H9 (cell line): ENCODE measurements around the gene VPS39. TPM values are rescaled to one million over a fixed set of nuclear protein-coding genes. Genes with fewer than 3 reads are reported as not detected.

ENCODE experiments used
- DNase-seq: peaks from one replicate; pipeline ENCODE4 v3.0.0-alpha.2; 2017
- H2AFZ ChIP-seq: one replicate; pipeline ENCODE4 v1.6.1; 2013; ENCODE audit warnings: mild to moderate bottlenecking, low read length, control low read depth, moderate library complexity
- H2AK5ac ChIP-seq: 2 replicates; pipeline ENCODE4 v1.6.1; 2013; ENCODE audit warnings: low read length, control low read depth, mixed read lengths; ENCODE audit not compliant: insufficient read length
- H2BK120ac ChIP-seq: one replicate; pipeline ENCODE4 v1.6.1; 2013; ENCODE audit warnings: low read depth, mild to moderate bottlenecking, low read length, control low read depth, inconsistent platforms; ENCODE audit not compliant: poor library complexity, severe bottlenecking
- H2BK12ac ChIP-seq: 2 replicates; pipeline ENCODE4 v1.6.1; 2013; ENCODE audit warnings: low read length, control low read depth, mixed read lengths, low read depth; ENCODE audit not compliant: insufficient read length
- H2BK15ac ChIP-seq: 2 replicates; pipeline ENCODE4 v1.6.1; 2013; ENCODE audit warnings: low read depth, low read length, control low read depth
- H2BK20ac ChIP-seq: one replicate; pipeline ENCODE4 v1.6.1; 2013; ENCODE audit warnings: low read depth, mild to moderate bottlenecking, low read length, control low read depth, inconsistent platforms; ENCODE audit not compliant: poor library complexity, severe bottlenecking
- H2BK5ac ChIP-seq: 2 replicates; pipeline ENCODE4 v1.6.1; 2013; ENCODE audit warnings: low read length, control low read depth, mixed read lengths; ENCODE audit not compliant: insufficient read length
- H3K14ac ChIP-seq: 2 replicates; pipeline ENCODE4 v1.6.1; 2013; ENCODE audit warnings: low read length, control low read depth; ENCODE audit not compliant: insufficient read depth
- H3K18ac ChIP-seq: 2 replicates; pipeline ENCODE4 v1.6.1; 2013; ENCODE audit warnings: low read depth, mild to moderate bottlenecking, mixed read lengths, low read length, control low read depth; ENCODE audit not compliant: insufficient read length
- H3K23ac ChIP-seq: 2 replicates; pipeline ENCODE4 v1.6.1; 2013; ENCODE audit warnings: low read length, control low read depth, mixed read lengths, low read depth; ENCODE audit not compliant: insufficient read length
- H3K23me2 ChIP-seq: 2 replicates; pipeline ENCODE4 v1.6.1; 2013; ENCODE audit warnings: low read depth, mild to moderate bottlenecking, mixed read lengths, low read length, control low read depth; ENCODE audit not compliant: insufficient read length, poor library complexity, severe bottlenecking
- H3K27ac ChIP-seq: 2 replicates; pipeline ENCODE4 v1.5.1; 2013; ENCODE audit warnings: low read length, control low read depth, mixed read lengths, low read depth; ENCODE audit not compliant: insufficient read length
- H3K27me3 ChIP-seq: 2 replicates; pipeline ENCODE4 v1.6.1; 2013; ENCODE audit warnings: low read length, control low read depth, inconsistent platforms; ENCODE audit not compliant: insufficient read depth
- H3K4ac ChIP-seq: 2 replicates; pipeline ENCODE4 v1.6.1; 2013; ENCODE audit warnings: low read depth, mild to moderate bottlenecking, control low read depth, inconsistent platforms, low read length, moderate library complexity
- H3K4me1 ChIP-seq: 2 replicates; pipeline ENCODE4 v1.6.1; 2013; ENCODE audit warnings: low read length, control low read depth, inconsistent platforms; ENCODE audit not compliant: insufficient read depth
- H3K4me2 ChIP-seq: 2 replicates; pipeline ENCODE4 v1.6.1; 2013; ENCODE audit warnings: low read length, control low read depth, mixed read lengths; ENCODE audit not compliant: insufficient read length, insufficient read depth
- H3K56ac ChIP-seq: 2 replicates; pipeline ENCODE4 v1.6.1; 2013; ENCODE audit warnings: low read depth, mild to moderate bottlenecking, mixed read lengths, low read length, control low read depth; ENCODE audit not compliant: insufficient read length
- H3K79me1 ChIP-seq: 2 replicates; pipeline ENCODE4 v1.6.1; 2013; ENCODE audit warnings: low read depth, mild to moderate bottlenecking, moderate library complexity, low read length, control low read depth, inconsistent platforms; ENCODE audit not compliant: insufficient read depth, poor library complexity, severe bottlenecking
- H3K79me2 ChIP-seq: 2 replicates; pipeline ENCODE4 v1.6.1; 2013; ENCODE audit warnings: low read length, control low read depth, inconsistent platforms; ENCODE audit not compliant: insufficient read depth
- H3K9ac ChIP-seq: 2 replicates; pipeline ENCODE4 v1.6.1; 2013; ENCODE audit warnings: low read length, control low read depth, mixed read lengths; ENCODE audit not compliant: insufficient read length; ENCODE audit errors: extremely low read depth
- H3K9me3 ChIP-seq: one replicate; pipeline ENCODE4 v1.6.1; 2013; ENCODE audit warnings: low read depth, low read length, inconsistent platforms; ENCODE audit not compliant: control insufficient read depth
- H3T11ph ChIP-seq: one replicate; pipeline ENCODE4 v1.6.1; 2013; ENCODE audit warnings: mild to moderate bottlenecking, low read length, control low read depth, inconsistent platforms
- H4K20me1 ChIP-seq: one replicate; pipeline ENCODE4 v1.6.1; 2013; ENCODE audit not compliant: control insufficient read depth, insufficient read length, insufficient read depth
- H4K5ac ChIP-seq: 2 replicates; pipeline ENCODE4 v1.6.1; 2013; ENCODE audit warnings: low read depth, mild to moderate bottlenecking, mixed read lengths, low read length, control low read depth; ENCODE audit not compliant: insufficient read length
- H4K8ac ChIP-seq: replicated peaks from 2 replicates; pipeline ENCODE4 v1.6.1; 2013; ENCODE audit warnings: low read length, control low read depth, mixed read lengths, low read depth; ENCODE audit not compliant: insufficient read length
- H4K91ac ChIP-seq: 2 replicates; pipeline ENCODE4 v1.6.1; 2013; ENCODE audit warnings: low read depth, mild to moderate bottlenecking, moderate library complexity, mixed read lengths, low read length, control low read depth; ENCODE audit not compliant: insufficient read length
- H3K27ac Mint-ChIP-seq, 3 experiments: 2 replicates in 2 of 3; 3 replicates in 1 of 3; pipeline ENCODE4 v1.8.0; 2020 to 2021; ENCODE audit warnings: mixed read lengths in 3 of 3, mild to moderate bottlenecking in 1 of 3, moderate library complexity in 1 of 3
- H3K27me3 Mint-ChIP-seq: 2 replicates; pipeline ENCODE4 v1.8.0; 2021; ENCODE audit warnings: low read depth, mild to moderate bottlenecking, moderate library complexity, mixed read lengths
- H3K36me3 Mint-ChIP-seq, 3 experiments: 2 replicates in 2 of 3; 3 replicates in 1 of 3; pipeline ENCODE4 v1.8.0; 2020 to 2021; ENCODE audit warnings: low read depth in 3 of 3, mixed read lengths in 3 of 3; ENCODE audit not compliant: insufficient read depth in 1 of 3
- H3K4me1 Mint-ChIP-seq, 2 experiments: 2 replicates each; pipeline ENCODE4 v1.8.0; 2020; ENCODE audit warnings: mixed read lengths in 2 of 2
- H3K4me3 Mint-ChIP-seq, 2 experiments: 2 replicates in 1 of 2; 3 replicates in 1 of 2; pipeline ENCODE4 v1.8.0; 2020 to 2021; ENCODE audit warnings: mild to moderate bottlenecking in 2 of 2, mixed read lengths in 2 of 2, moderate library complexity in 1 of 2
- H3K9me3 Mint-ChIP-seq, 2 experiments: 2 replicates in 1 of 2; 3 replicates in 1 of 2; pipeline ENCODE4 v1.8.0; 2020; ENCODE audit warnings: mild to moderate bottlenecking in 2 of 2, mixed read lengths in 2 of 2, moderate library complexity in 1 of 2
- WGBS: extraction: QIAGEN DNeasy Blood & Tissue Kit; methylation state at CpG from one replicate; pipeline ENCODE4 v1.1.7; 2013; ENCODE audit warnings: missing lambda C conversion rate, low lambda C conversion rate, mixed read lengths; ENCODE audit not compliant: insufficient read length; ENCODE audit errors: extremely low coverage; 5-methylcytosine and 5-hydroxymethylcytosine counted together
- total RNA-seq: library from RNA; stranded (reverse); gene quantifications from 2 replicates; pipeline ENCODE4 v1.2.1, GENCODE V29; 2021
- TF ChIP-seq, protein P1 (sequence below): fragments of 200-600 bp; sonication (generic); conservative IDR thresholded peaks from 3 replicates; pipeline ENCODE4 v1.8.0; 2021; ENCODE audit warnings: antibody characterized with exemption, mild to moderate bottlenecking

Gene VPS39
- total RNA-seq, 1 experiment from 2014 or later, result 48.6 TPM

DNA sequence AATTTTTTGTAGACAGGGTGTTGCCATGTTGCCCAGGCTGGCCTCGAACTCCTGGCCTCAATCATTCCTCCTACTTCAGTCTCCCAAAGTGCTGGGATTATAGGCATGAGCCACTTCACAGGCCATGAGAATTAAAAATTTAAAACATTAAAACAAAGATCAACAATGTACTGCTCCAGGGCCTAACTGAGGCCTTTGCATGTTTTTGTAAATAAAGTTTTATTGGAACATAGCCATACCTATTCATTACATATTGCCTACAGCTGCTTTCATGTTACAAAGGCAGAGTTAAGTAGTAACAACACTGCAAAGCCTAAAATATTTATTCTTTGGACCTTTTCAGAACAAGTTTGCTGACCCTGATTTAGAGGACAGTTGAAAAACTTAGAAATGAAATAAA, 9.6 kb downstream of the VPS39 start:
- Histone ChIP-seq H3K4me1 (no peaks in the 10 kb centered on the region), H4K5ac (no peak overlapping the region), H3K4ac (no peak overlapping the region), H3K4me2 (no peak overlapping the region), H3K9ac (no peak overlapping the region), H4K8ac (no peak overlapping the region), H3K18ac (no peak overlapping the region), H2AFZ (no peak overlapping the region), H4K91ac (no peak overlapping the region), H2BK12ac (no peak overlapping the region), H3K79me2 (no peaks in the 10 kb centered on the region), H3K56ac (no peak overlapping the region), H3T11ph (no peak overlapping the region), H3K27ac (no peak overlapping the region), H2BK120ac (no peak overlapping the region), H4K20me1 (no peaks in the 10 kb centered on the region), H2AK5ac (no peak overlapping the region), H3K27me3 (no peaks in the 10 kb centered on the region), H3K14ac (no peak overlapping the region), H3K79me1 (no peaks in the 10 kb centered on the region), H3K23ac (no peak overlapping the region), H3K23me2 (no peaks in the 10 kb centered on the region), H2BK20ac (no peak overlapping the region), H3K9me3 (no peaks in the 10 kb centered on the region), H2BK5ac (no peak overlapping the region), H2BK15ac (no peak overlapping the region)
- DNase-seq, result no peak
- WGBS, result no CpG with 5 or more reads among the region's 1 CpG
- no peaks in the 10 kb centered on the region for H3K27me3 Mint-ChIP-seq
- peaks cover 9 to 37% (median 17%) of the 10 kb centered on the region in 3 experiments for H3K36me3 Mint-ChIP-seq
- no peak overlapping the region for H3K27ac Mint-ChIP-seq
- H3K9me3 Mint-ChIP-seq, result no peaks in the 10 kb centered on the region; a peak in 1 of 5 replicates
- H3K4me1 Mint-ChIP-seq, result no peaks in the 10 kb centered on the region
- TF ChIP-seq, protein P1, sequence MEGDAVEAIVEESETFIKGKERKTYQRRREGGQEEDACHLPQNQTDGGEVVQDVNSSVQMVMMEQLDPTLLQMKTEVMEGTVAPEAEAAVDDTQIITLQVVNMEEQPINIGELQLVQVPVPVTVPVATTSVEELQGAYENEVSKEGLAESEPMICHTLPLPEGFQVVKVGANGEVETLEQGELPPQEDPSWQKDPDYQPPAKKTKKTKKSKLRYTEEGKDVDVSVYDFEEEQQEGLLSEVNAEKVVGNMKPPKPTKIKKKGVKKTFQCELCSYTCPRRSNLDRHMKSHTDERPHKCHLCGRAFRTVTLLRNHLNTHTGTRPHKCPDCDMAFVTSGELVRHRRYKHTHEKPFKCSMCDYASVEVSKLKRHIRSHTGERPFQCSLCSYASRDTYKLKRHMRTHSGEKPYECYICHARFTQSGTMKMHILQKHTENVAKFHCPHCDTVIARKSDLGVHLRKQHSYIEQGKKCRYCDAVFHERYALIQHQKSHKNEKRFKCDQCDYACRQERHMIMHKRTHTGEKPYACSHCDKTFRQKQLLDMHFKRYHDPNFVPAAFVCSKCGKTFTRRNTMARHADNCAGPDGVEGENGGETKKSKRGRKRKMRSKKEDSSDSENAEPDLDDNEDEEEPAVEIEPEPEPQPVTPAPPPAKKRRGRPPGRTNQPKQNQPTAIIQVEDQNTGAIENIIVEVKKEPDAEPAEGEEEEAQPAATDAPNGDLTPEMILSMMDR, result no peak
- H3K4me3 Mint-ChIP-seq, result no peak overlapping the region
